HepG2 (cell line): Measurements from ENCODE around the gene TMEM167B. TPM values are rescaled to one million over a fixed set of nuclear protein-coding genes. Genes with fewer than 3 reads are reported as not detected.
A peak's percentile ranks its signal among the peaks of the same experiment; 100 is the strongest.

ENCODE experiments used
- ATAC-seq: fragments of 200-7000 bp; cut with Tn5 transposase; 3 replicates; pipeline ENCODE4 v1.9.1; 2020; ENCODE audit warnings: mild to moderate bottlenecking, moderate library complexity
- BruUV-seq: library from RNA; stranded (reverse); fragments of 400-500 nt; replicated peaks from 2 replicates; lab custom pipeline; 2021; lab: Mats Ljungman, UMichigan
- CTCF ChIA-PET: fragments of 300-600 bp; formaldehyde crosslinking; extraction: SDS; loops from one replicate; lab custom pipeline; 2021; ENCODE audit warnings: low total read pairs, inconsistent platforms, low intra/inter-chr PET ratio; lab: Yijun Ruan, JAX
- POLR2A ChIA-PET: fragments of 350-600 bp; sonication (Branson Sonifier 250); formaldehyde crosslinking; loops from one replicate; lab custom pipeline; 2020; ENCODE audit warnings: antibody characterized with exemption, inconsistent platforms; lab: Yijun Ruan, JAX
- DNase-seq: peaks from one replicate; pipeline ENCODE4 v3.0.0-alpha.2; 2015; ENCODE audit warnings: low spot score
- FAIRE-seq: peaks from 3 replicates; lab custom pipeline; 2011; peaks lifted over from hg19 to GRCh38; lab: Jason Lieb, UNC
- H2AFZ ChIP-seq: one replicate; pipeline ENCODE4 v1.6.1; 2011; ENCODE audit warnings: low read length, inconsistent platforms
- H3K27ac ChIP-seq: fragments of 300-600 bp; 3 replicates; pipeline ENCODE4 v1.8.0; 2011; ENCODE audit warnings: mixed run types, mild to moderate bottlenecking, mixed read lengths, low read length, inconsistent platforms; ENCODE audit not compliant: insufficient read depth; ENCODE audit errors: extremely low read length
- H3K27me3 ChIP-seq, 2 experiments: fragments of 200-600 bp in 1 of 2; 2 replicates in 1 of 2; 3 replicates in 1 of 2; pipeline versions ENCODE4 v1.6.0 to v1.8.0; 2011; ENCODE audit warnings: low read length in 2 of 2, mild to moderate bottlenecking in 2 of 2, moderate library complexity in 2 of 2, inconsistent platforms in 1 of 2; ENCODE audit not compliant: insufficient read depth in 2 of 2, control insufficient read depth in 1 of 2
- H3K36me3 ChIP-seq, 2 experiments: fragments of 200-600 bp in 1 of 2; replicated peaks in 1 of 2; 2 replicates in 1 of 2; 3 replicates in 1 of 2; pipeline versions ENCODE4 v1.5.1 to v1.8.0; 2011; ENCODE audit warnings: low read length in 2 of 2, inconsistent platforms in 1 of 2; ENCODE audit not compliant: insufficient read depth in 2 of 2, control insufficient read depth in 1 of 2
- H3K4me1 ChIP-seq: 2 replicates; pipeline ENCODE4 v1.5.1; 2012; ENCODE audit warnings: low read length, inconsistent platforms; ENCODE audit not compliant: insufficient read depth
- H3K4me2 ChIP-seq: 2 replicates; pipeline ENCODE4 v1.6.0; 2011; ENCODE audit warnings: low read depth, low read length, inconsistent platforms
- H3K4me3 ChIP-seq, 3 experiments: fragments of 200-600 bp in 1 of 3; sonication (generic), shearing (Covaris generic) in 1 of 3; replicated peaks in 1 of 3; 2 replicates each; pipeline ENCODE4 v1.5.1; 2011 to 2016; ENCODE audit warnings: low read length in 3 of 3, inconsistent platforms in 2 of 3, low read depth in 2 of 3, mild to moderate bottlenecking in 2 of 3, control low read depth in 1 of 3, mixed read lengths in 1 of 3; ENCODE audit not compliant: insufficient read depth in 1 of 3
- H3K79me2 ChIP-seq: one replicate; pipeline ENCODE4 v1.6.1; 2011; ENCODE audit warnings: low read length, inconsistent platforms; ENCODE audit not compliant: insufficient read depth
- H3K9ac ChIP-seq: 2 replicates; pipeline ENCODE4 v1.6.0; 2011; ENCODE audit warnings: mild to moderate bottlenecking, low read depth, low read length, inconsistent platforms; ENCODE audit not compliant: insufficient read depth
- H3K9me3 ChIP-seq: 2 replicates; pipeline ENCODE4 v1.5.1; 2012; ENCODE audit warnings: mild to moderate bottlenecking, low read length
- H4K20me1 ChIP-seq: 2 replicates; pipeline ENCODE4 v1.6.0; 2011; ENCODE audit warnings: inconsistent platforms, mild to moderate bottlenecking, low read length, moderate library complexity; ENCODE audit not compliant: insufficient read depth
- DNMT1 ChIP-seq: sonication (generic); formaldehyde crosslinking; IDR thresholded peaks from 2 replicates; pipeline ENCODE4 v1.5.1; 2020; ENCODE audit warnings: mild to moderate bottlenecking, missing genetic modification reagents
- JDP2 ChIP-seq: sonication (generic); formaldehyde crosslinking; IDR thresholded peaks from 2 replicates; pipeline ENCODE4 v1.8.1; 2022; ENCODE audit warnings: missing genetic modification reagents, borderline replicate concordance
- STAG1 ChIP-seq: sonication (generic); formaldehyde crosslinking; IDR thresholded peaks from 2 replicates; pipeline ENCODE4 v1.4.0; 2020; ENCODE audit warnings: missing genetic modification reagents
- ZBTB34 ChIP-seq: sonication (generic); formaldehyde crosslinking; IDR thresholded peaks from 2 replicates; pipeline ENCODE4 v1.8.0; 2022; ENCODE audit warnings: mild to moderate bottlenecking, missing genetic modification reagents
- ZC3H13 ChIP-seq: sonication (generic); formaldehyde crosslinking; IDR thresholded peaks from 2 replicates; pipeline ENCODE4 v1.8.1; 2023; ENCODE audit warnings: mild to moderate bottlenecking, missing genetic modification reagents, moderate library complexity
- ZNF441 ChIP-seq: sonication (generic); formaldehyde crosslinking; IDR thresholded peaks from 2 replicates; pipeline ENCODE4 v1.7.0; 2021; ENCODE audit warnings: missing genetic modification reagents, borderline replicate concordance
- ZNF562 ChIP-seq: sonication (generic); formaldehyde crosslinking; IDR thresholded peaks from 2 replicates; pipeline ENCODE4 v1.8.0; 2022; ENCODE audit warnings: missing genetic modification reagents, borderline replicate concordance
- ZNF891 ChIP-seq: sonication (generic); formaldehyde crosslinking; IDR thresholded peaks from 2 replicates; pipeline ENCODE4 v1.5.0; 2020; ENCODE audit warnings: mild to moderate bottlenecking, missing genetic modification reagents
- ZSCAN25 ChIP-seq: sonication (generic); formaldehyde crosslinking; IDR thresholded peaks from 2 replicates; pipeline ENCODE4 v1.8.0; 2022; ENCODE audit warnings: mild to moderate bottlenecking, missing genetic modification reagents
- whole genome bisulfite sequencing: methylation state at CpG from one replicate; pipeline ENCODE4 v1.1.6; 2017; ENCODE audit warnings: low lambda C conversion rate; 5-methylcytosine and 5-hydroxymethylcytosine counted together
- in situ Hi-C: cut with HindIII; loops from 2 replicates; pipeline ENCODE4 v1.10.0; 2017; ENCODE audit warnings: low pct_unique_long_range_greater_than_20kb; ENCODE audit not compliant: extremely low pct_ligation_motif_present
- intact Hi-C: fragments of 100-400 bp; cut with micrococcal nuclease; formaldehyde crosslinking; loops from one replicate; pipeline ENCODE4 v1.10.0; 2022; ENCODE audit not compliant: unreplicated experiment
- polyA plus RNA-seq, 8 experiments: library from polyadenylated mRNA; depleted of rRNA in 3 of 8; stranded (reverse) in 7 of 8; unstranded in 1 of 8; fragments of >200 nt; fragmentation: Illumina TruSeq in 4 of 8; extraction: Trizol in 4 of 8; gene quantifications; 2 replicates each; pipeline versions ENCODE4 v1.2.1 to v1.2.3, GENCODE V29; 2011 to 2016; ENCODE audit warnings: low read depth in 4 of 8, missing spikeins in 1 of 8, mixed read lengths in 1 of 8; ENCODE audit not compliant: insufficient read depth in 1 of 8
- total RNA-seq, 5 experiments: library from RNA; depleted of rRNA; stranded (reverse); fragments of >200 nt; fragmentation: Illumina TruSeq; extraction: Trizol; gene quantifications; 2 replicates each; pipeline ENCODE4 v1.2.3, GENCODE V29; 2016; ENCODE audit warnings: low read depth in 1 of 5
- TF ChIP-seq, protein P1 (sequence below): sonication (generic); formaldehyde crosslinking; IDR thresholded peaks from 2 replicates; pipeline ENCODE4 v1.8.0; 2022; ENCODE audit warnings: mild to moderate bottlenecking, missing genetic modification reagents, borderline replicate concordance
- TF ChIP-seq, protein P2 (sequence below): sonication (generic); formaldehyde crosslinking; IDR thresholded peaks from 2 replicates; pipeline ENCODE4 v1.5.1; 2020; ENCODE audit warnings: missing genetic modification reagents, mild to moderate bottlenecking, borderline replicate concordance
- TF ChIP-seq, protein P3 (sequence below): sonication (generic); formaldehyde crosslinking; IDR thresholded peaks from 2 replicates; pipeline ENCODE4 v1.4.0; 2020; ENCODE audit warnings: missing genetic modification reagents, borderline replicate concordance

TMEM167B gene
- total and polyA plus RNA-seq, 2 of the 13 experiments (the other 11 are each of a cell fraction or from before 2014, with no cell fraction given), result 9.5 to 22.4 TPM

DNA sequence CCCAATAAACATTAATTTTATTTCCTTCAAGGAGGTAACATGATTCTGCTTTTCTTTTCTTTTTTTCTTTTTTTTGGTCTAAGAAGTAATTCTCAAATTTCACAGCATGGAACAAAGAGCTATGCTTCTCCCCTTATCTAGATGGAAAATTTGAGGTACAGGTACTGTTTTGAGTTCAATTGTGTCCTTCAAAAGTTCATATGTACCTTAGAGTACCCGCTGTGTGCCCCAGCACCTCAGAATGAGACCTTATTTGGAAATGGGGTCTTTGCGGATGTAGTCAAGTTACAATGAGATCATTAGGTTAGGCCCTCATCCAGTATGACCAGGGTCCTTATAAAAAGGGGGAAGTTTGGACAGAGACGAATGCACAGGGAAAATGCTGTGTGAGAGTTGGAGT, 45.4 kb downstream of the TMEM167B start:
- peaks cover 0 to 8% of the 10 kb centered on the region in 2 experiments; a peak in 1 of 5 replicates for H3K27me3 ChIP-seq
- no peak for DNase-seq
- no peaks in the 10 kb centered on the region for H3K36me3 ChIP-seq
- no peak overlapping the region for H3K9ac ChIP-seq
- BruUV-seq, result no TSS peak
- ATAC-seq, result no peak
- POLR2A ChIA-PET, result interaction anchor here (1.7 kb wide), 1 partner anchor 45 kb away, joined by 5 read pairs; no protein-coding TSS in a partner anchor
- TF ChIP-seq, protein P1, sequence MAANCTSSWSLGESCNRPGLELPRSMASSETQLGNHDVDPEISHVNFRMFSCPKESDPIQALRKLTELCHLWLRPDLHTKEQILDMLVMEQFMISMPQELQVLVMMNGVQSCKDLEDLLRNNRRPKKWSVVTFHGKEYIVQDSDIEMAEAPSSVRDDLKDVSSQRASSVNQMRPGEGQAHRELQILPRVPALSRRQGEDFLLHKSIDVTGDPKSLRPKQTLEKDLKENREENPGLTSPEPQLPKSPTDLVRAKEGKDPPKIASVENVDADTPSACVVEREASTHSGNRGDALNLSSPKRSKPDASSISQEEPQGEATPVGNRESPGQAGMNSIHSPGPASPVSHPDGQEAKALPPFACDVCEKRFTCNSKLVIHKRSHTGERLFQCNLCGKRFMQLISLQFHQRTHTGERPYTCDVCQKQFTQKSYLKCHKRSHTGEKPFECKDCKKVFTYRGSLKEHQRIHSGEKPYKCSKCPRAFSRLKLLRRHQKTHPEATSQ, result no peak
- TF ChIP-seq ZNF441 (no peak), ZNF562 (CRISPR knock-in tag) (no peak), ZBTB34 (no peak), ZNF891 (CRISPR knock-in tag) (no peak), ZC3H13 (no peak), ZSCAN25 (no peak), DNMT1 (CRISPR knock-in tag) (no peak), JDP2 (no peak), STAG1 (CRISPR knock-in tag) (no peak)
- TF ChIP-seq, protein P2, sequence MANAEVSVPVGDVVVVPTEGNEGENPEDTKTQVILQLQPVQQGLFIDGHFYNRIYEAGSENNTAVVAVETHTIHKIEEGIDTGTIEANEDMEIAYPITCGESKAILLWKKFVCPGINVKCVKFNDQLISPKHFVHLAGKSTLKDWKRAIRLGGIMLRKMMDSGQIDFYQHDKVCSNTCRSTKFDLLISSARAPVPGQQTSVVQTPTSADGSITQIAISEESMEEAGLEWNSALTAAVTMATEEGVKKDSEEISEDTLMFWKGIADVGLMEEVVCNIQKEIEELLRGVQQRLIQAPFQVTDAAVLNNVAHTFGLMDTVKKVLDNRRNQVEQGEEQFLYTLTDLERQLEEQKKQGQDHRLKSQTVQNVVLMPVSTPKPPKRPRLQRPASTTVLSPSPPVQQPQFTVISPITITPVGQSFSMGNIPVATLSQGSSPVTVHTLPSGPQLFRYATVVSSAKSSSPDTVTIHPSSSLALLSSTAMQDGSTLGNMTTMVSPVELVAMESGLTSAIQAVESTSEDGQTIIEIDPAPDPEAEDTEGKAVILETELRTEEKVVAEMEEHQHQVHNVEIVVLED (CRISPR knock-in tag), result no peak
- TF ChIP-seq, protein P3, sequence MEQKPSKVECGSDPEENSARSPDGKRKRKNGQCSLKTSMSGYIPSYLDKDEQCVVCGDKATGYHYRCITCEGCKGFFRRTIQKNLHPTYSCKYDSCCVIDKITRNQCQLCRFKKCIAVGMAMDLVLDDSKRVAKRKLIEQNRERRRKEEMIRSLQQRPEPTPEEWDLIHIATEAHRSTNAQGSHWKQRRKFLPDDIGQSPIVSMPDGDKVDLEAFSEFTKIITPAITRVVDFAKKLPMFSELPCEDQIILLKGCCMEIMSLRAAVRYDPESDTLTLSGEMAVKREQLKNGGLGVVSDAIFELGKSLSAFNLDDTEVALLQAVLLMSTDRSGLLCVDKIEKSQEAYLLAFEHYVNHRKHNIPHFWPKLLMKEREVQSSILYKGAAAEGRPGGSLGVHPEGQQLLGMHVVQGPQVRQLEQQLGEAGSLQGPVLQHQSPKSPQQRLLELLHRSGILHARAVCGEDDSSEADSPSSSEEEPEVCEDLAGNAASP (CRISPR knock-in tag), result no peak
- TF ChIP-seq, all 625 proteins: peak for 0
- Histone ChIP-seq H3K4me3 (no peak overlapping the region), H3K4me1 (peaks cover 53% of the 10 kb centered on the region), H3K4me2 (peak overlapping the region; percentile 75; the same call in 1 of the 2 replicates), H3K9me3 (no peaks in the 10 kb centered on the region), H3K27ac (peak overlapping the region; percentile 43), H2AFZ (peak overlapping the region; percentile 5), H4K20me1 (no peaks in the 10 kb centered on the region), H3K79me2 (no peaks in the 10 kb centered on the region)
- WGBS, result 90% methylated on average over 3 of the region's 3 CpGs
- intact Hi-C loops, result loop anchor here (2.0 kb wide), 1 partner anchor 23 kb away; a partner anchor contains a TSS
- CTCF ChIA-PET, result no interaction called here
- in situ Hi-C loops, result no loop called here
- no peak for FAIRE-seq
